ENCODE measurements around the gene FUT3. TPM values are rescaled to one million over a fixed set of nuclear protein-coding genes. Genes with fewer than 3 reads are reported as not detected.

The FUT3 gene
- 16.1 and 40.8 TPM in 2 replicates for total RNA-seq

DNA sequence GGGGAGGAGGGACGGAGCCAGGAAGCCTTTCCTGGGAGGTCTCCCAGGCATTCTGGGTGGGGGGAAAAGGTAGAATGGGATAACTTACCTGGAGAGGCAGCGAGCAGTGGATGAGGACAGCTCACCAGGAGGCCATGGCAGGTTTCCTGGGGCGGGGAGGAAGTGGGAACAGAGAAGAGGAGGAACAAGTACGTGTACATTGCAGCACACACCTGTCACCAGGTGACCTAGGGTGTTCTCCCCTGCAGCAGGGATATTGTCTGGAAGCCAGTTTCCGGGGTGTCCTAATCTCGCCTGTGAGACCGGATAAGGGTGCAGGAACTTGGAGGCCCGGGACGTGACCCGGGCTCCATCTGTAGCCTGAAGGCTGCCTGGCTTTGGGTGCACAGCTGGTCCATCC is at the start of gene FUT3:
Gene FUT3 (minus strand): TSS at position 148 of the 400 bp plus-strand sequence.
- FAIRE-seq (peak; percentile 75), DNase-seq (ENCODE audit: low read depth) (peak; percentile 73)
- Histone ChIP-seq H3K4me3 (ENCODE audit: low read depth, low read length) (peak within 1 kb of the TSS; percentile 36), H3K27me3 (ENCODE audit: control insufficient read depth, insufficient read depth, low read length) (no peaks in the 10 kb centered on the region), H3K36me3 (ENCODE audit: control insufficient read depth, insufficient read depth, low read length) (no peaks in the 10 kb centered on the region)
- TF ChIP-seq, protein P1, sequence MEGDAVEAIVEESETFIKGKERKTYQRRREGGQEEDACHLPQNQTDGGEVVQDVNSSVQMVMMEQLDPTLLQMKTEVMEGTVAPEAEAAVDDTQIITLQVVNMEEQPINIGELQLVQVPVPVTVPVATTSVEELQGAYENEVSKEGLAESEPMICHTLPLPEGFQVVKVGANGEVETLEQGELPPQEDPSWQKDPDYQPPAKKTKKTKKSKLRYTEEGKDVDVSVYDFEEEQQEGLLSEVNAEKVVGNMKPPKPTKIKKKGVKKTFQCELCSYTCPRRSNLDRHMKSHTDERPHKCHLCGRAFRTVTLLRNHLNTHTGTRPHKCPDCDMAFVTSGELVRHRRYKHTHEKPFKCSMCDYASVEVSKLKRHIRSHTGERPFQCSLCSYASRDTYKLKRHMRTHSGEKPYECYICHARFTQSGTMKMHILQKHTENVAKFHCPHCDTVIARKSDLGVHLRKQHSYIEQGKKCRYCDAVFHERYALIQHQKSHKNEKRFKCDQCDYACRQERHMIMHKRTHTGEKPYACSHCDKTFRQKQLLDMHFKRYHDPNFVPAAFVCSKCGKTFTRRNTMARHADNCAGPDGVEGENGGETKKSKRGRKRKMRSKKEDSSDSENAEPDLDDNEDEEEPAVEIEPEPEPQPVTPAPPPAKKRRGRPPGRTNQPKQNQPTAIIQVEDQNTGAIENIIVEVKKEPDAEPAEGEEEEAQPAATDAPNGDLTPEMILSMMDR (IDR thresholded peaks at IDR 0.05; ENCODE audit: insufficient read depth, low read length, severe bottlenecking) = no peak

DNA sequence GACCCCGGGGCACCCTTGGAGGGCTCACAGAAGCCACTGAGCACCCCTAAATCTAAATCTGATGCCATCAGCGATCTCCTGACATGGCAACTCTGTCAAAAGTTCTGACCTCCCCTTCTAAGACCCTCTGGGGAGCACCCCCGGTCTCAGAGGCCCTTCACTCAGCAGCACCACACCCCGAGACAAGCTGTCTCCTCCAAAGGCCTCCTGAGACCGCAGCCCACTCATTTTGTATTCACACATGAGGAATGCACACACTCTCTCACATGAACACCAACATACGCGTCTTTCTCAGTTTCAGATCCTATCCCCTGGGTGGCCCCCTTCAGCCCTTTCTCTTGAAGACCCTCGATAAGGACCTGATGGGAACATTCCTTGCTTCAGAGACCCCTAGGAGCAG is 49.7 kb upstream of the FUT3 start:
- TF ChIP-seq, protein P1 (IDR thresholded peaks at IDR 0.05; ENCODE audit: insufficient read depth, low read length, severe bottlenecking) = no peak
- Histone ChIP-seq H3K27me3 (ENCODE audit: control insufficient read depth, insufficient read depth, low read length) (no peaks in the 10 kb centered on the region), H3K36me3 (ENCODE audit: control insufficient read depth, insufficient read depth, low read length) (peaks cover 5% of the 10 kb centered on the region), H3K4me3 (ENCODE audit: low read depth, low read length) (no peak overlapping the region)
- FAIRE-seq = no peak
- no peak for DNase-seq (ENCODE audit: low read depth)

DNA sequence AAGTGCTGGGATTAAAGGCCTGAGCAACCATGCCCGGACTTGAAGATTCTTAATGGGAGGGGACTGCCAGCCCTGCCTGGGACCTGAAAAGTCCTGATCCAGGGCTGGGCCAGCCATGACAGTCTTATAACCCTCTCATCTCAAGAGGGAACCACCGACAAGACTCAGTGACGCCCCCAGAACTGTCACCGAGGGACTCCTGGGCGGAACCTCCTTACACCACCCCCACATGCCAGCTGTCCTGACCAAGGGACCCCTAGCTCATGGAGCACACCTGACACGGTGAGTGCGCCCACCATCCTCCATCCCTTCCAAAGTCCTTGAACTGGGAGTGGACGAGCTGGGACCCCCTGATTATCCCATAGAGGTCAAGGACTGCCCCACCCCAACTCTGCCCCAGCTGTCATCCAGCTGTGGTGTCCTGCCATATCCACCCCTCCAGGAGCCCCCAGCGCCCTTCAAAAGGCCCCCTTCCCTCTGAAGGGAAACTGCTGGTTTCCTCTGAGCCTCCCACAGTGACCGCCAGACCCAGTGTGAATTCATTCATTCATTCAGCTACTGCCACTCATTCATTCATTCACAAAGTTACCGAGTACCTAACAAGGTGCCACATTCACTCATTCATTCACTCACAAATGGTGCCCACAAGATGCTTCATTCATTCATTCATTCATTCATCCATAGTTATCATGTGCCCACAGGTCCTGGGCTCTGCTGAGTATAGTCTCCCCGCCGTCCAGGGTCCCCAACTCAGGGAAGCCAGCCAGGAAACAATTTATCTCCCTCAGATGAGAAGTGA is 48.7 kb upstream of the FUT3 start:
- H3K36me3 ChIP-seq (ENCODE audit: control insufficient read depth, insufficient read depth, low read length) = peaks cover 8% of the 10 kb centered on the region
- TF ChIP-seq, protein P1 (IDR thresholded peaks at IDR 0.05; ENCODE audit: insufficient read depth, low read length, severe bottlenecking) = no peak
- DNase-seq (ENCODE audit: low read depth) (no peak), FAIRE-seq (no peak)
- H3K27me3 ChIP-seq (ENCODE audit: control insufficient read depth, insufficient read depth, low read length) = no peaks in the 10 kb centered on the region
- no peak overlapping the region for H3K4me3 ChIP-seq (ENCODE audit: low read depth, low read length)

DNA sequence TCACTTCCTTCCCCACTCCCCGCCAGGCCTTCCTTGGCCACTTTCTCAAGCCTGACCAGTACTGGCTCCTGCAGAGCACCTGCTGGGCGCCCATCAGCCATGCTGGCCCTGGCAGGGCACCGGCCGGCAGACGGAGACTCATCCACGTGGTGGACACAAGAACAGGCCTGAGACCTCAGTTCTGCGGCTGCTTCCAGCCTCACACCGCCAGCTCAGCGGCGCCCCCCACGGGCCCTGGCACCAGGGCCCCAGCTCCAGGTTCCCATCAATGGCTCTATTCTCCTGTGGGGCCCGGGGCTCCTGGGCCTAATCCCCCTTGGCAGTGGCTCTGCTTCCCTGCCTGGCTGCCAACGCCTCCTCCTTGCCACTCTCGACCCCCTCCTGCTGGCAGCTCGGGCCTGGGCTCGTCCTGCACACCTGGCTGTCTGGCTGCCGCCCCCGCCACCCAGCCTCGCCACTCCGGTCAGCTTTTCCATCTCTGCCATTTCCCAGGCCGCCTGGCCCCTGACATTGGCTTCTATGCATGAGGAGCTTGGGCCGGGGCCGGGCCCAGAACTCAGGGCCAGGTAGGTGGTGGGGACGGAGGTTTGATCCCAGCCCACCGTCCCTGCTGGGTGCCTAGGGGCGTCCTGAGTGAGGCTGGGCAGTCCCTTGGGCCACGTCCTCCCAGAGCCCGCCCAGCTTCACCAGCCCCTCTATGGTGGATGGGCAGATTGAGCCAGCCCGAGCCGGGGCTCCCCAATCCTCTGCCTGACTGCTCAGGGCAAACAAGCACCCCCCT is 46.1 kb upstream of the FUT3 start:
- Histone ChIP-seq H3K27me3 (ENCODE audit: control insufficient read depth, insufficient read depth, low read length) (peaks cover 1% of the 10 kb centered on the region), H3K4me3 (ENCODE audit: low read depth, low read length) (no peak overlapping the region), H3K36me3 (ENCODE audit: control insufficient read depth, insufficient read depth, low read length) (peaks cover 8% of the 10 kb centered on the region)
- TF ChIP-seq, protein P1 (IDR thresholded peaks at IDR 0.05; ENCODE audit: insufficient read depth, low read length, severe bottlenecking) = no peak
- no peak for FAIRE-seq
- DNase-seq (ENCODE audit: low read depth) = no peak

DNA sequence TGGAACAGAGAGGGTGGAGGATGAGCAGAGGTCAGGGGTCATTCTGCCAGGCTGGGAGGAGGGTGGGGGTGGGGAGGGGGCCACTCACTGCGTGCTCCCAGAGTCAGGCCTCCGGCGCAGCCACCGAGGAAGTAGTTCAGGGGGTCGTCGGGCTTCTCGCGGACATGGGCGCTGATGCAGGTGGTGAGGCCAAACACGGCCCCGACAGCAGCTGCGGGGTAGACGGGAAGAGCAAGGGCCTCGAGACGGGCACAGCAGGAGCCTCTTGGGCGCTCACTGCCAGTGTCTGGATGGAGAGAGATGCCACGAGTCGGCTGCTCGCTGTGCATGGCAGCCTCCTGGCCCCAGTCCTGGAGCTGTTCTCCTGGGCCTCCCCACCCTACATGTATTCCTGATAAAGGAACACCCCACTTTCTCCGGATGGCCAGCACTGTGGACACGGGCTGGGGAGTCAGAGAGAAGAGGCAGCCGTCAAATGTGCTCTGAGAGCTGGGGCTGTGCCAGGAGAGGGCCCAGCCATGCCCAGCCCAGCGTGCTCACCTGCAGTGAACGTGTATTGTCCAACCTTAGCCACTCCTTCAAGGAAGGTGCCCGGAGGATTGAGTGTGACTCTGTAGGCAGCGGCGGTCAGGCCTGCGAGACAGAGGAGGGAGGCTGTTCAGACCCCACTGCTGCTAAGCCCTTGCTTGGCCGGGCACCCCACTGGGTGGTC is 45.3 kb upstream of the FUT3 start:
- Histone ChIP-seq H3K36me3 (ENCODE audit: control insufficient read depth, insufficient read depth, low read length) (peaks cover 8% of the 10 kb centered on the region), H3K4me3 (ENCODE audit: low read depth, low read length) (no peak overlapping the region), H3K27me3 (ENCODE audit: control insufficient read depth, insufficient read depth, low read length) (peaks cover 3% of the 10 kb centered on the region)
- FAIRE-seq (no peak), DNase-seq (ENCODE audit: low read depth) (no peak)
- TF ChIP-seq, protein P1 (IDR thresholded peaks at IDR 0.05; ENCODE audit: insufficient read depth, low read length, severe bottlenecking) = no peak

Data from bronchial epithelial cell (primary cell).